Epithelial cell of proximal tubule (primary cell): ENCODE measurements around the gene GRID2IP. TPM values are rescaled to one million over a fixed set of nuclear protein-coding genes. Genes with fewer than 3 reads are reported as not detected.

Experiments used
- DNase-seq: peaks from one replicate; pipeline ENCODE4 v3.0.0-alpha.2; 2011; ENCODE audit warnings: low read depth
- H3K4me3 ChIP-seq: 2 replicates; pipeline ENCODE4 v1.5.1; 2011; ENCODE audit warnings: low read depth, mild to moderate bottlenecking, low read length
- CTCF ChIP-seq: conservative IDR thresholded peaks from 2 replicates; pipeline ENCODE4 v1.5.1; 2012; ENCODE audit warnings: low read depth, mild to moderate bottlenecking, low read length
- total RNA-seq: library from RNA; depleted of rRNA; stranded (reverse); fragments of >200 nt; gene quantifications from 2 replicates; pipeline ENCODE4 v1.2.3, GENCODE V29; 2015

Gene GRID2IP
- total RNA-seq, 1 donor from 2014 or later, result not detected

- DNase-seq, result no peak
- TF ChIP-seq CTCF, result no peak
- no peak overlapping the region for H3K4me3 ChIP-seq
Measured at GRCh38 chr7:6505685-6506559, 45.3 kb downstream of the GRID2IP start.

- H3K4me3 ChIP-seq, result peak overlapping the region; percentile 77
- no peak for DNase-seq
- TF ChIP-seq CTCF, result no peak
Measured at GRCh38 chr7:6504996-6505395, 46.3 kb downstream of the GRID2IP start.

- no peak for TF ChIP-seq CTCF
- DNase-seq, result no peak
- no peak overlapping the region for H3K4me3 ChIP-seq
Measured at GRCh38 chr7:6502886-6503285, 48.4 kb downstream of the GRID2IP start.

GRCh38 chr7:6501586-6502564, 49.4 kb downstream of the GRID2IP start:
- no peak for DNase-seq
- H3K4me3 ChIP-seq, result no peak overlapping the region
- no peak for TF ChIP-seq CTCF

GRCh38 chr7:6500691-6501090, 50.6 kb downstream of the GRID2IP start:
- no peak overlapping the region for H3K4me3 ChIP-seq
- no peak for DNase-seq
- no peak for TF ChIP-seq CTCF

- no peak for TF ChIP-seq CTCF
- no peak overlapping the region for H3K4me3 ChIP-seq
- DNase-seq, result no peak
Measured at GRCh38 chr7:6497994-6498393, 53.3 kb downstream of the GRID2IP start.
